Uterus (tissue), 4 donors: ENCODE data around the gene CHD3. TPM values are rescaled to one million over a fixed set of nuclear protein-coding genes. Genes with fewer than 3 reads are reported as not detected.

Experiments used
- DNase-seq, 2 donors: peaks; one replicate each; pipeline ENCODE4 v3.0.0-alpha.2; 2019 to 2020
- H3K27ac ChIP-seq, 2 donors: fragments of 200-600 bp; sonication (generic); 1 replicate in 1 of 2; 2 replicates in 1 of 2; pipeline ENCODE4 v1.5.1; 2016 to 2018
- H3K27me3 ChIP-seq, 2 donors: fragments of 200-600 bp; sonication (generic); one replicate each; pipeline ENCODE4 v1.5.1; 2018 to 2019; ENCODE audit warnings: control low read depth in 1 of 2
- H3K36me3 ChIP-seq, 2 donors: fragments of 200-600 bp; sonication (generic); one replicate each; pipeline ENCODE4 v1.5.1; 2019; ENCODE audit warnings: control low read depth in 1 of 2
- H3K4me1 ChIP-seq, 2 donors: fragments of 200-600 bp; sonication (generic); one replicate each; pipeline ENCODE4 v1.5.1; 2018 to 2019; ENCODE audit warnings: control low read depth in 1 of 2
- H3K4me3 ChIP-seq, 2 donors: fragments of 200-600 bp; sonication (generic); 1 replicate in 1 of 2; 2 replicates in 1 of 2; pipeline ENCODE4 v1.5.1; 2018 to 2019; ENCODE audit warnings: mild to moderate bottlenecking in 1 of 2
- H3K9me3 ChIP-seq, 2 donors: fragments of 200-600 bp; sonication (generic); one replicate each; pipeline ENCODE4 v1.5.1; 2019; ENCODE audit warnings: control low read depth in 1 of 2
- POLR2A ChIP-seq, 2 donors: fragments of 450-650 bp; IDR thresholded peaks; one replicate each; pipeline ENCODE4 v1.6.1; 2016; ENCODE audit warnings: antibody characterized with exemption in 2 of 2, mild to moderate bottlenecking in 1 of 2, moderate library complexity in 1 of 2
- intact Hi-C: fragments of 100-400 bp; cut with DNase I; formaldehyde crosslinking; loops from one replicate; pipeline ENCODE4 v1.15.1; 2023; ENCODE audit warnings: low total_unique reads
- total RNA-seq, 4 donors: library from RNA; depleted of rRNA in 3 of 4; stranded (reverse); fragments of >200 nt in 3 of 4; gene quantifications; one replicate each; pipeline versions ENCODE4 v1.1.0 to v1.2.4, GENCODE V29; 2014 to 2023
- TF ChIP-seq, protein P1 (sequence below), 4 experiments: fragments of 200-600 bp in 2 of 4; fragments of 450-650 bp in 2 of 4; sonication (generic) in 2 of 4; IDR thresholded peaks; one replicate each; pipeline ENCODE4 v1.5.1; 2016 to 2019; ENCODE audit warnings: antibody characterized with exemption in 4 of 4, mild to moderate bottlenecking in 2 of 4, moderate library complexity in 1 of 4
- donor health status: DM: yes; HTN: yes; CAD: no.

CHD3 gene
- total RNA-seq, 4 donors from 2014 or later, result 81.0 to 165 (median 133) TPM

DNA sequence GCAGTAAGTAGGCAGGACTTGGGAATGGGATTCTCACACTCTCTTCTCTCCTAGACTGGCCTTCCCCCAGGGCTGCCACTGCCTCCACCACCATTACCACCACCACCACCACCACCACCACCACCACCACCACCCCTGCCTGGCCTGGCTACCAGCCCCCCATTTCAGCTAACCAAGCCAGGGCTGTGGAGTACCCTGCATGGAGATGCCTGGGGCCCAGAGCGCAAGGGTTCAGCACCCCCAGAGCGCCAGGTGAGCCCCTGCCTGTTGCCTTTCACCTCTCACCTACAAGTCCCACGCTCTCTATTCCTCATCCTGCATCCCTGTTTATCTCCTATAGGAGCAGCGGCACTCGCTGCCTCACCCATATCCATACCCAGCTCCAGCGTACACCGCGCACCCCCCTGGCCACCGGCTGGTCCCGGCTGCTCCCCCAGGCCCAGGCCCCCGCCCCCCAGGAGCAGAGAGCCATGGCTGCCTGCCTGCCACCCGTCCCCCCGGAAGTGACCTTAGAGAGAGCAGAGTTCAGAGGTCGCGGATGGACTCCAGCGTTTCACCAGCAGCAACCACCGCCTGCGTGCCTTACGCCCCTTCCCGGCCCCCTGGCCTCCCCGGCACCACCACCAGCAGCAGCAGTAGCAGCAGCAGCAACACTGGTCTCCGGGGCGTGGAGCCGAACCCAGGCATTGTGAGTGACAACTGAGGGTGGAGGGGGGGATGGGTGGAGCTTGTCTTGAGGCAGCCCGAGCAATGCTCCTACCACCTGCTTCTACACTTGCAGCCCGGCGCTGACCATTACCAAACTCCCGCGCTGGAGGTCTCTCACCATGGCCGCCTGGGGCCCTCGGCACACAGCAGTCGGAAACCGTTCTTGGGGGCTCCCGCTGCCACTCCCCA is 41.6 kb upstream of the CHD3 start:
- intact Hi-C loops, result no loop called here
- Histone ChIP-seq H3K4me3 (no peak overlapping the region), H3K27me3 (no peaks in the 10 kb centered on the region), H3K4me1 (peaks cover 4 to 7% of the 10 kb centered on the region in 2 donors), H3K27ac (no peak overlapping the region), H3K9me3 (no peaks in the 10 kb centered on the region), H3K36me3 (no peaks in the 10 kb centered on the region)
- peak; percentile 18 to 25 for DNase-seq
- TF ChIP-seq POLR2A (IDR thresholded peaks at IDR 0.05), result no peak
- TF ChIP-seq, protein P1, sequence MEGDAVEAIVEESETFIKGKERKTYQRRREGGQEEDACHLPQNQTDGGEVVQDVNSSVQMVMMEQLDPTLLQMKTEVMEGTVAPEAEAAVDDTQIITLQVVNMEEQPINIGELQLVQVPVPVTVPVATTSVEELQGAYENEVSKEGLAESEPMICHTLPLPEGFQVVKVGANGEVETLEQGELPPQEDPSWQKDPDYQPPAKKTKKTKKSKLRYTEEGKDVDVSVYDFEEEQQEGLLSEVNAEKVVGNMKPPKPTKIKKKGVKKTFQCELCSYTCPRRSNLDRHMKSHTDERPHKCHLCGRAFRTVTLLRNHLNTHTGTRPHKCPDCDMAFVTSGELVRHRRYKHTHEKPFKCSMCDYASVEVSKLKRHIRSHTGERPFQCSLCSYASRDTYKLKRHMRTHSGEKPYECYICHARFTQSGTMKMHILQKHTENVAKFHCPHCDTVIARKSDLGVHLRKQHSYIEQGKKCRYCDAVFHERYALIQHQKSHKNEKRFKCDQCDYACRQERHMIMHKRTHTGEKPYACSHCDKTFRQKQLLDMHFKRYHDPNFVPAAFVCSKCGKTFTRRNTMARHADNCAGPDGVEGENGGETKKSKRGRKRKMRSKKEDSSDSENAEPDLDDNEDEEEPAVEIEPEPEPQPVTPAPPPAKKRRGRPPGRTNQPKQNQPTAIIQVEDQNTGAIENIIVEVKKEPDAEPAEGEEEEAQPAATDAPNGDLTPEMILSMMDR (IDR thresholded peaks at IDR 0.05), result no peak

DNA sequence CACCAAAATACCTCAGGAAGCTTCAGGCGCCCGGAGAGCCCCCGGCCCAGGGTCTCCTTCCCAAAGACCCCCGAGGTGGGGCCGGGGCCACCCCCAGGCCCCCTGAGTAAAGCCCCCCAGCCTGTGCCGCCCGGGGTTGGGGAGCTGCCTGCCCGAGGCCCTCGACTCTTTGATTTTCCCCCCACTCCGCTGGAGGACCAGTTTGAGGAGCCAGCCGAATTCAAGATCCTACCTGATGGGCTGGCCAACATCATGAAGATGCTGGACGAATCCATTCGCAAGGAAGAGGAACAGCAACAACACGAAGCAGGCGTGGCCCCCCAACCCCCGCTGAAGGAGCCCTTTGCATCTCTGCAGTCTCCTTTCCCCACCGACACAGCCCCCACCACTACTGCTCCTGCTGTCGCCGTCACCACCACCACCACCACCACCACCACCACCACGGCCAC is 40.4 kb upstream of the CHD3 start:
- no peaks in the 10 kb centered on the region for H3K27me3 ChIP-seq
- intact Hi-C loops, result no loop called here

DNA sequence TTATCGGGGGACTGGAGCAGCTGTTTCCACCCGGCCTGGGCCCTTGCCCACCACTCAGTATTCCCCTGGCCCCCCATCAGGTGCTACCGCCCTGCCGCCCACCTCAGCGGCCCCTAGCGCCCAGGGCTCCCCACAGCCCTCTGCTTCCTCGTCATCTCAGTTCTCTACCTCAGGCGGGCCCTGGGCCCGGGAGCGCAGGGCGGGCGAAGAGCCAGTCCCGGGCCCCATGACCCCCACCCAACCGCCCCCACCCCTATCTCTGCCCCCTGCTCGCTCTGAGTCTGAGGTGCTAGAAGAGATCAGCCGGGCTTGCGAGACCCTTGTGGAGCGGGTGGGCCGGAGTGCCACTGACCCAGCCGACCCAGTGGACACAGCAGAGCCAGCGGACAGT is 39.9 kb upstream of the CHD3 start:
- Histone ChIP-seq H3K9me3 (no peaks in the 10 kb centered on the region), H3K4me1 (peaks cover 4 to 7% of the 10 kb centered on the region in 2 donors), H3K36me3 (no peaks in the 10 kb centered on the region), H3K27me3 (no peaks in the 10 kb centered on the region), H3K27ac (no peak overlapping the region), H3K4me3 (no peak overlapping the region)
- DNase-seq, result no peak
- intact Hi-C loops, result no loop called here
- no peak for TF ChIP-seq POLR2A (IDR thresholded peaks at IDR 0.05)
- TF ChIP-seq, protein P1 (IDR thresholded peaks at IDR 0.05), result no peak

More for the DNA sequence above, 40.4 kb upstream of the CHD3 start:
- Histone ChIP-seq H3K9me3 (no peaks in the 10 kb centered on the region), H3K27ac (no peak overlapping the region), H3K4me3 (no peak overlapping the region), H3K36me3 (no peaks in the 10 kb centered on the region), H3K4me1 (peaks cover 4 to 7% of the 10 kb centered on the region in 2 donors)
- TF ChIP-seq POLR2A (IDR thresholded peaks at IDR 0.05), result no peak
- TF ChIP-seq, protein P1 (IDR thresholded peaks at IDR 0.05), result no peak
- DNase-seq, result no peak

- Histone ChIP-seq H3K27me3 (no peaks in the 10 kb centered on the region), H3K4me1 (peaks cover 4 to 7% of the 10 kb centered on the region in 2 donors), H3K36me3 (no peaks in the 10 kb centered on the region), H3K27ac (no peak overlapping the region), H3K4me3 (no peak overlapping the region), H3K9me3 (no peaks in the 10 kb centered on the region)
- intact Hi-C loops, result no loop called here
- DNase-seq, result peak; percentile 20 to 21
- TF ChIP-seq, protein P1 (IDR thresholded peaks at IDR 0.05), result no peak
- TF ChIP-seq POLR2A (IDR thresholded peaks at IDR 0.05), result no peak
These were observed 39.3 kb upstream of the CHD3 start for GRCh38 chr17:7849130-7849750.
